Activated naive CD4-positive, alpha-beta T cell treated with anti-CD3 and anti-CD28 coated beads, Interleukin-2, amount 50 U/mL, for 72 hours (primary cell): ENCODE measurements around the gene PTPRC. TPM values are rescaled to one million over a fixed set of nuclear protein-coding genes. Genes with fewer than 3 reads are reported as not detected.

Experiments
- ATAC-seq, 2 donors: fragments of 150-1000 bp; cut with Tn5 transposase; 2 replicates each; pipeline ENCODE4 v1.10.0; 2021; ENCODE audit warnings: mild to moderate bottlenecking in 2 of 2, moderate library complexity in 2 of 2
- DNase-seq, 2 donors: peaks; one replicate each; pipeline ENCODE4 v3.0.0; 2021 to 2022; ENCODE audit warnings: low spot score in 2 of 2
- H3K27ac Mint-ChIP-seq, 2 donors: one replicate each; pipeline ENCODE4 v1.8.0; 2022; ENCODE audit warnings: mild to moderate bottlenecking in 2 of 2, mixed read lengths in 2 of 2
- H3K36me3 Mint-ChIP-seq, 2 donors: one replicate each; pipeline ENCODE4 v1.8.0; 2022; ENCODE audit warnings: mixed read lengths in 2 of 2
- H3K9me3 Mint-ChIP-seq, 2 donors: one replicate each; pipeline ENCODE4 v1.8.0; 2022; ENCODE audit warnings: mixed read lengths in 2 of 2
- total RNA-seq, 2 donors: library from RNA; stranded (reverse); gene quantifications; one replicate each; pipeline ENCODE4 v1.2.3, GENCODE V29; 2022

Gene PTPRC
- total RNA-seq, 2 donors from 2014 or later: 433 to 644 TPM

DNA sequence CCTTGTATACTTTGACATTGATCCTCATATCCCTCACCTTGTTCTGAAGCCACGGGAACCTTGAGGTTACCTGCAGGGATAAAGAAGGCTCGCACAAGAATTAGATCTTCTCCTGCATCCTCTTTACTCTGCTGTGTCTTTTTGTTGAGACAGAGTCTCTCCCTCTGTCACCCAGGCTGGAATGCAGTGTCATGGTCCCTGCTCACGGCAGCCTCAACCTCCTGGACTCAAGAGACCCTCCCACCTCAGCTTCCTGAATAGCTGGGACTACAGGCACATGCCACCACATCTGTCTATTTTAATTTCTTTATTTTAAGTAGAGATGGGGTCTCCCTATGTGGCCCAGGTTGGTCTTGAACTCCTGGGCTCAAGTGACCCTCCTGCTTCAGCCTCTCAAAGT is 134.7 kb downstream of the PTPRC start:
- no peaks in the 10 kb centered on the region for H3K9me3 Mint-ChIP-seq
- no peak for ATAC-seq
- DNase-seq: no peak
- peak overlapping the region in 1 of 2 donors; percentile 0 for H3K27ac Mint-ChIP-seq
- H3K36me3 Mint-ChIP-seq: no peaks in the 10 kb centered on the region

DNA sequence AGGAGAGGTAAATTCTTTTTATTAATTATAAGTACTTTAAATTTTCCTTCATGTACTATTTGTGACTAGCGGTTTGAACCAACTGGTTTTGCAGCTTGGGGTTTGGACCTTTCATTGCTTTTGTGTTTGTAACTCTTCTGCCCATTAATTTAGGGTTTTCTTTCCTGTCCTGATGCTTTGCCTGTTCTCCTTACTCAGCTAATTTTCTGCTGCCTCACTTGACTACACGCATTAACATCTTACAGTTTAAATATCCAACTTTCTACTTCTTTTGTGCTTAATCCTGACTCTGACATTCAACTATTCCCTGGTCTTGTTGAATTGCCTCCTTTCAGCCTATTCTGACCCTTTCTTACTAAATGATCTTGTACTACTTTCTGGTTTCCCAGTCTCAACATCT is 135.6 kb downstream of the PTPRC start:
- DNase-seq (no peak), ATAC-seq (no peak)
- Mint-ChIP-seq H3K36me3 (no peaks in the 10 kb centered on the region), H3K27ac (no peak overlapping the region), H3K9me3 (no peaks in the 10 kb centered on the region)

DNA sequence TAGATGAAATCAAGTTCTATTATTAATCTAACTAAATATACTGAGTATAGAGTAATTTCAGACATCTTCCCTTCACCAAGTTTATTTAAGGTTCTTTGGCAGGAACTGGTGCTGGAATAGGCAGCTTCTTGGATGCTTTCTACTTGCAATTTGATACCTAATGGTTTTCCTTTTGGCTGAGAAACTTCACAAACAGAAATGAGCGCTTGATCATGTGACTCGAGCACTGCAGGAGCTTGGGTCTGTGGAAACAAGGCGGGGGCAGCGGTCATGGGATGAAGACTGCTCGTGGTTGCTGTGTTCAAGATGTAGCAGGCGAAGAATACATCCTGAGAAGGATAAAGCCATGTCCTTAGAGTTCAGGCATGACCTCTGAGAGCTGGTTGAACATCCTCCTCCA is 136.8 kb downstream of the PTPRC start:
- Mint-ChIP-seq H3K9me3 (no peaks in the 10 kb centered on the region), H3K36me3 (no peaks in the 10 kb centered on the region), H3K27ac (no peak overlapping the region)
- DNase-seq (no peak), ATAC-seq (no peak)

DNA sequence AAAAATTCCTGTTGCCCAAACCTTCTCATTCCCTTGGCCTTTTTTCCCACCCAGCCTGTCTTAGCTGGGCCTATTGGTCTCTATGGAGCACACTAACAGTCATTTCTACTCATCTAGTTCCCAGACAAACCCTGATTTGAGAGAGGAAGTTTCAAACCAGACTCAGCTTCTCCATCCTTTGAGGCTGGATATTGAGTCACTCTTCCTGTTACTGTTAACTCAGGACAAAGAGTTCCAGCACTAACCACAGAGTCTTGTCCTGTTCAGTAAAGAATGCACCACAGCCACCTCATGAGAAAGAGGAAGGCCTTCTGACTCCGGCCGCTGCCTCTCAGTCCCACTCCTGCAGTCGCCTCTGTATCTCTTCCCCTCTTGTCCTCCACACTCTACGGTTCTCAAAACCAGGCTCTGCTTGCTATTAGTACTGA is 137.8 kb downstream of the PTPRC start:
- H3K36me3 Mint-ChIP-seq: no peaks in the 10 kb centered on the region
- ATAC-seq (peak; percentile 74 to 96), DNase-seq (no peak)
- H3K9me3 Mint-ChIP-seq: no peaks in the 10 kb centered on the region
- H3K27ac Mint-ChIP-seq: no peak overlapping the region

DNA sequence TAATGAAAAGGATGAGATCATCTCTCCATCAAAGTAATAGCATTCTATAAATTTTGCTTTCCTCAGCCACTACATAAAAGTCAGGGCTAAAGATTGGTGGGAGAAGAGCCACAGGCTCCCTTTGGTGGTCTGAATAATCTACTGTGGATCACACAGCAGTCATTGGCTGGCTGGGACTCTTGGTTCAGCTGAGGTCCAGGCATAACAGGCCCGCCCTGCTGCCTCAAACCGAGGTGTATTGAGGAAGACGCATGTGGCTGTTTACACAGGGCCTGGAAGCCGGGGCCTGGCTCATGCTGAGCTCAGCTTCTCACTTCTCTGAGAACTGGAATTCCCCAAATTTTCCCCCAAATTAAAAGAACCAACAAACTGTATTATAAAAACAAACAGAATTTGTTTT is 139.2 kb downstream of the PTPRC start:
- ATAC-seq (no peak), DNase-seq (no peak)
- Mint-ChIP-seq H3K36me3 (no peaks in the 10 kb centered on the region), H3K9me3 (no peaks in the 10 kb centered on the region), H3K27ac (no peak overlapping the region)

DNA sequence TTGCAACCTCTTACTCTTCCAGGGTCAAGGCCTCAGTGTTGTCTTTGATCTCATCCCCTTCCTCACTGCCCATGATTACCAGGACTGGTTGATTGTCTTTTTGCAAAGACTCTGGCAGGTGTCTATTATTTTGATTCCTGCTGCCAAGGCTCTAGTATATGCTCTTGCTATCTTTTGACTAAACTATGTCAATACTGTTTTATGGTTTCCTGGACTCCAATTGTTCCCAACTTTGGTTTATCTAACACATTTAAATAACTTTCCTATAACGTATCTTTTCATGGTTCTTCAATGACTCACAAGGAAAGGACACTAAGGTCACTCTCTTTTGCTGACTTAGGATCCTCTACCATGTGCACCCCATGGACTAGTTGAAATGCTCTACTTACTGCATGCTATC is 141.5 kb downstream of the PTPRC start:
- Mint-ChIP-seq H3K27ac (no peak overlapping the region), H3K9me3 (no peaks in the 10 kb centered on the region), H3K36me3 (no peaks in the 10 kb centered on the region)
- DNase-seq (no peak), ATAC-seq (no peak)

DNA sequence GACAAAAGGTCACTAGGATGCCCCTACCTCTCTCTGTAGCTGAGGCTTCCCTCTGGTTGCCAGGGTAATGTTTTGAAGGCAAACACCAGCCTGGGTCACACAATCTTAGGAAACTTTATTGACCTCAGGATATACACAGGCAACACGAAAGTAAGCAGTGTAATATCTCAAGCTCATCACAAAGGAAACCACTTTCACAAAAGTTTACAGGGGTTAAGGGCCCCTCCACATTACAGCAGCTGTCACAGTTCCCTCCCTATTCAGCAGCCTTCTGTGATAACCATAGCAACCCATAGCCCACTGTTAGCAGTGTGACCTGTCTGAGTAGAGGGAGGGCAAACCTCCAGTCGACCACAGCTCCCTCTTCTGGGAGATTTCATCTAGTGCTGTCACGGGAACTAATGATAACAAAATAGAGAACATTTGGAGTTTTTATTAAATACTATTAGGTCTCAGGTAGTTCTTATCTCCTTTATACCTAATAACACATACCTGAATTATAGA is 149.8 kb downstream of the PTPRC start:
- H3K9me3 Mint-ChIP-seq: peaks cover 4 to 7% of the 10 kb centered on the region in 2 donors
- DNase-seq (peak in 1 of 2 donors; percentile 11), ATAC-seq (peak; percentile 73 to 93)
- H3K27ac Mint-ChIP-seq: no peak overlapping the region
- H3K36me3 Mint-ChIP-seq: no peaks in the 10 kb centered on the region

DNA sequence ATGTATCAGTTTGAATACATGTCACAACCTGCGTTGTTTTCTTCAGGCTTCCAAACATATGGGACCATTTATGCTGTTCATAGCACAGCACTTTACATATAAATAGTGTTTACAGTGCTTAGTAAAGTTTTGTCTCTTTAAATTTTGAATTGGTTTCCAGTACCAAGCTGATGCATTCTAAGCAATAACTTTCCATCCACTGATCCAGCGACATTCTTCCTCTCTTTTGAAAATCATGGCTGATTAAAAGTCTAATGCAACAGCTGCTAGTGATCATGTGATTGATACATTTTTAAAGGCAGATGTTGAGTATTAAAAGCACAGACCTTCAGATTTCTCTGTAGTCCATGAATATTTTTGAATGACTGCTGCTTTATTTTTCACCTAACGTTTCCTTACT is 154.9 kb downstream of the PTPRC start:
- Mint-ChIP-seq H3K9me3 (peaks cover 16 to 31% of the 10 kb centered on the region in 2 donors), H3K36me3 (peaks cover 16 to 26% of the 10 kb centered on the region in 2 donors), H3K27ac (no peak overlapping the region)
- DNase-seq (no peak), ATAC-seq (no peak)

DNA sequence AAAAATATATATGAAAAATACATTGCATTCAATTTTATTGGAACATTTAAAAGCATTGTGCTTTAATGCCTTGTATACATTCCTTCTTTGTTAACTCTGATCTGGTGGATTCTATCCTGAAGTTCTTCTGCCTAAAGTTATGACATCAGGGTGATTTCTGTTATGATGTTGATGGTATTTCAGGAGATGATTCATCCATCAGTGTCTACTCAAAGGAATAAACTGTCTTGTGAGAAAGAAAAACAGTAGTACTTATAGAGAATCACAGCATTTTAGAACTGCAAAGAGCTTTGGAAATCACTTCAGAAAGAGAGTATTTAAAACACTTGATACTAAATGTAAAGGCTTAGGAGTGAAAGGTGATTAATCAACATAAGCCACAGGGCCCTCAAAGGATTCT is 155.7 kb downstream of the PTPRC start:
- H3K9me3 Mint-ChIP-seq: peaks cover 16 to 31% of the 10 kb centered on the region in 2 donors
- DNase-seq (no peak), ATAC-seq (peak in 1 of 2 donors; percentile 66)
- peaks cover 16 to 26% of the 10 kb centered on the region in 2 donors for H3K36me3 Mint-ChIP-seq
- H3K27ac Mint-ChIP-seq: no peak overlapping the region

DNA sequence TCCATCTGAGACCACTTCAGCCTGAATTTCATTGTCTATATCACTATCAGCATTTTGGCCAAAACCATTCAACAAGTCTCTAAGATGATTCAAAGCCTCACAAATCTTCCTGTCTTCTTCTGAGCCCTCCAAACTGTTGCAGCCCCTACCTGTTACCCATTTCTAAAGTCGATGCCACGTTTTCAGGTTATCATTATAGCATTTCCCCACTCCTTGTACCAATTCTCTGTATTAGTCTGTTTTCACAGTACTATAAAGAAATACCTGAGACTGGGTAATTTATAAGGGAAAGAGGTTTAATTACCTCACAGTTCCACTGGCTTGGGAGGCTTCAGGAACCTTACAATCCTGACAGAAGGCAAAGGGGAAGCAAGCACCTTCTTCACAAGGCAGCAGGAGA is 158.8 kb downstream of the PTPRC start:
- ATAC-seq (no peak), DNase-seq (no peak)
- no peak overlapping the region for H3K27ac Mint-ChIP-seq
- H3K9me3 Mint-ChIP-seq: peaks cover 13 to 24% of the 10 kb centered on the region in 2 donors
- peaks cover 16 to 26% of the 10 kb centered on the region in 2 donors for H3K36me3 Mint-ChIP-seq

DNA sequence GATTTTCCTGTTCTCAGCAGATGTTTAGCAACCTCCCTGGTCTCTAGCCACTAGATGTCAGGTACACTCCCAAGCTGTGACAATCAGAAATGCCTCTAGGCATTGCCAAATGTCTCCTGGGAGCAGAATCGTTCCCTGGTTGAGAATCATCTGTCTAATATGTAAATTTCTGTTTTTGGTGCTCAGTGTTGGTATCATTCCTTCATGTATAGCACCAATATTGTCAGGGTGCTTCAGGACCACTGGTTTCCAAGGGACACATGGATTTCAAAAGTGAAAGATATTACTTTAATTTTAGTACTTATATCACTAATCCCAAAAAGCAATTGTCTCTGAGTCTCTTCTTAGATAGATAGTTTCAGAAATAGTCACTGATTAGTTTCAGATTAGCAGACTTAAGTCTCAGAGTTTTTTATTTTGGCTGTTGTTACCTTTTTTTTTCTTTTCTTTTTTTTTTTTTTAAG is 160.1 kb downstream of the PTPRC start:
- H3K9me3 Mint-ChIP-seq: peaks cover 12 to 24% of the 10 kb centered on the region in 2 donors
- H3K36me3 Mint-ChIP-seq: peaks cover 16 to 26% of the 10 kb centered on the region in 2 donors
- DNase-seq (no peak), ATAC-seq (no peak)
- no peak overlapping the region for H3K27ac Mint-ChIP-seq

DNA sequence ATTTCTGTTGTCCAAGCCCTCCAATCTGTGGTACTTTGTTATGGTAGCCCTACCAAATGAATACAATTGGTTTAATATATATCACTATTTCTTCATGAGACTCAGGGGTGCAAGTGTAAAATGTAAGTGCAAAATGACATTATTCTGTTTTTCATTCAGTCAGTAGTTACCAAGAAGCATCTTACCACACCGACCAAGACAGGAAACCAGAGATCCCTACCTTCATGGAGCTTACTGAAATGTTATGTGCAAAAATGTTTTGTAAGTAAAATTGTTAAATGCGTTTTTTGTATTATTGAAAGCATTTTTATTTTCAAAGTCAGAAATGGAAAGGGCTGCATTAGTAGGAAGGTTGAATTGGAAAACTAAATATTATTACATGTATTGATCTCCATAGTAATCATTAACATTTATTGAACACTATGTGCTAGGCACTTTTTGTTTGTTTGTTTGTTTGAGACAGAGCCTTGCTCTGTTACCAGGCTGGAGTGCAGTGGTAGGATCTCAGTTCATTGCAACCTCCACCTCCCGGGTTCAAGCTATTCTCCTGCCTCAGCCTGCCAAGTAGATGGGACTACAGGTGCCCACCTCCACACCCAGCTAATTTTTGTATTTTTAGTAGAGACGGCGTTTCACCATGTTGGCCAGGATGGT is 166.8 kb downstream of the PTPRC start:
- ATAC-seq: no peak
- no peak overlapping the region for H3K27ac Mint-ChIP-seq
- DNase-seq: no peak
- peaks cover 0 to 14% of the 10 kb centered on the region in 2 donors for H3K9me3 Mint-ChIP-seq
- peaks cover 0 to 6% of the 10 kb centered on the region in 2 donors for H3K36me3 Mint-ChIP-seq

DNA sequence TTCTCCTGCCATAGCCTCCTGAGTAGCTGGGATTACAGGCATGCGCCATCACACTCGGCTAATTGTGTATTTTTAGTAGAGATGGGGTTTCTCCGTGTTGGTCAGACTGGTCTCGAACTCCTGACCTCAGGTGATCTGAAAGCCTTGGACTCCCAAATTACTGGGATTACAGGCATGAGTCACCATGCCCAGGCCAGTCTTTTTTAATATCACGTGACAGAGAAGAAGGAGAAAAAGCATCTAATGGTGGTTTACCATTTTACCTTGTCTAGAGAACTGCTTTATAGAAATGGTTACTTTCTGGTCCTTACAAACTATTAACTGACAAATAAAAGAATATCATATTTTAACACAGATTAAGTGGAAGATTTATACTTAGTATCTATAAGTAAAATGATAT is 168.0 kb downstream of the PTPRC start:
- Mint-ChIP-seq H3K9me3 (peaks cover 0 to 19% of the 10 kb centered on the region in 2 donors), H3K27ac (no peak overlapping the region), H3K36me3 (peaks cover 0 to 6% of the 10 kb centered on the region in 2 donors)
- ATAC-seq (no peak), DNase-seq (no peak)

Other genes starting within 250 kb of the PTPRC start
- gene ATP6V1G3, start 98.4 kb upstream of the PTPRC start, total RNA-seq: under 1 TPM in 1 of 2 donors, not detected in 1; 0.56 TPM